Stimulated activated CD4-positive, alpha-beta T cell treated with anti-CD3 and anti-CD28 coated beads, Interleukin-4, amount 100 ng/mL, for 48 hours (primary cell): Measurements from ENCODE around the gene CD86.
A peak's percentile ranks its signal among the peaks of the same experiment; 100 is the strongest.
"Not testable (repeated sequence)": the region's sequence is repeated elsewhere in the genome, so short reads cannot be mapped to it uniquely, and the experiment has no call there.

Source experiments
- DNase-seq, 2 donors: peaks; one replicate each; pipeline ENCODE4 v3.0.0-alpha.2; 2020; ENCODE audit warnings: low read depth in 2 of 2

Gene CD86

GRCh38 chr3:122055215-122055614 is at the start of gene CD86:
TSS of gene CD86 (plus strand) at chr3:122055362. CDS start at chr3:122055490, 128 bp downstream.
- no peak for DNase-seq

- no peak for DNase-seq
Observed at GRCh38 chr3:122006267-122006666, 48.9 kb upstream of the CD86 start.

GRCh38 chr3:122008166-122008565 is 47.0 kb upstream of the CD86 start:
- no peak for DNase-seq

- DNase-seq, result no peak
Observed at GRCh38 chr3:122010506-122010905, 44.7 kb upstream of the CD86 start.

- DNase-seq, result no peak
Observed at GRCh38 chr3:122011396-122011795, 43.8 kb upstream of the CD86 start.

GRCh38 chr3:122012821-122013220 is 42.3 kb upstream of the CD86 start:
- DNase-seq, result no peak

- no peak for DNase-seq
Observed at GRCh38 chr3:122013448-122013925, 41.7 kb upstream of the CD86 start.

- DNase-seq, result no peak
Observed at GRCh38 chr3:122014741-122015140, 40.4 kb upstream of the CD86 start.

- DNase-seq, result no peak
Observed at GRCh38 chr3:122019493-122019892, 35.7 kb upstream of the CD86 start.

GRCh38 chr3:122021037-122021436 is 34.1 kb upstream of the CD86 start:
- DNase-seq, result no peak

- peak in 1 of 2 donors; percentile 5 for DNase-seq
Observed at GRCh38 chr3:122021811-122022401, 33.3 kb upstream of the CD86 start, which contains the start of gene ILDR1. TSS of gene ILDR1 (minus strand) at chr3:122022247. CDS start at chr3:122022077, 170 bp downstream.

- DNase-seq, result no peak
Observed at GRCh38 chr3:122023335-122023910, 31.7 kb upstream of the CD86 start.

GRCh38 chr3:122024800-122025199 is 30.4 kb upstream of the CD86 start:
- DNase-seq, result no peak

- no peak for DNase-seq
Observed at GRCh38 chr3:122025296-122025695, 29.9 kb upstream of the CD86 start.

GRCh38 chr3:122030381-122031122 is 24.6 kb upstream of the CD86 start:
- DNase-seq, result no peak

GRCh38 chr3:122031123-122031468 is 24.1 kb upstream of the CD86 start:
- DNase-seq, result no peak

GRCh38 chr3:122032531-122032930 is 22.6 kb upstream of the CD86 start:
- DNase-seq, result no peak

- DNase-seq, result no peak
Observed at GRCh38 chr3:122033023-122033422, 22.1 kb upstream of the CD86 start.

- not testable (repeated sequence) for DNase-seq
Observed at GRCh38 chr3:122047296-122047695, 7.9 kb upstream of the CD86 start.

GRCh38 chr3:122047773-122048172 is 7.4 kb upstream of the CD86 start:
- DNase-seq, result not testable (repeated sequence)

- DNase-seq, result no peak
Observed at GRCh38 chr3:122052968-122053367, 2.2 kb upstream of the CD86 start.

- no peak for DNase-seq
Observed at GRCh38 chr3:122057671-122058070, 2.5 kb downstream of the CD86 start.

GRCh38 chr3:122058294-122058693 is 3.1 kb downstream of the CD86 start:
- DNase-seq, result no peak
